Sigmoid colon (tissue), 7 donors: ENCODE results near the gene RABGGTA. TPM values are rescaled to one million over a fixed set of nuclear protein-coding genes. Genes with fewer than 3 reads are reported as not detected.

Experiments used
- DNase-seq: peaks from one replicate; pipeline ENCODE4 v3.0.0-alpha.2; 2019
- H3K27ac ChIP-seq, 4 donors: fragments of 200-600 bp; sonication (generic); one replicate each; pipeline ENCODE4 v1.5.1; 2016 to 2019; ENCODE audit warnings: mild to moderate bottlenecking in 1 of 4
- H3K27me3 ChIP-seq, 3 donors: fragments of 200-600 bp; sonication (generic); one replicate each; pipeline ENCODE4 v1.5.1; 2019; ENCODE audit warnings: mild to moderate bottlenecking in 1 of 3
- H3K36me3 ChIP-seq, 4 donors: fragments of 200-600 bp; sonication (generic); one replicate each; pipeline ENCODE4 v1.5.1; 2016 to 2019
- H3K4me1 ChIP-seq, 4 donors: fragments of 200-600 bp; sonication (generic); one replicate each; pipeline ENCODE4 v1.5.1; 2017 to 2019
- H3K4me3 ChIP-seq, 4 donors: fragments of 200-600 bp; sonication (generic); one replicate each; pipeline ENCODE4 v1.5.1; 2017 to 2019; ENCODE audit warnings: mild to moderate bottlenecking in 2 of 4, moderate library complexity in 1 of 4
- H3K9me3 ChIP-seq, 4 donors: fragments of 200-600 bp in 3 of 4; sonication (generic) in 3 of 4; one replicate each; pipeline versions ENCODE4 v1.5.1 to v1.6.1; 2013 to 2019
- EP300 ChIP-seq, 4 donors: sonication (generic); formaldehyde crosslinking; IDR thresholded peaks; one replicate each; pipeline ENCODE4 v1.6.1; 2017; ENCODE audit warnings: antibody characterized with exemption in 4 of 4
- POLR2A ChIP-seq, 2 donors: fragments of 450-650 bp; IDR thresholded peaks; one replicate each; pipeline ENCODE4 v1.6.1; 2016; ENCODE audit warnings: antibody characterized with exemption in 2 of 2, mild to moderate bottlenecking in 2 of 2, moderate library complexity in 2 of 2
- POLR2AphosphoS5 ChIP-seq, 4 donors: sonication (generic); formaldehyde crosslinking; IDR thresholded peaks; one replicate each; pipeline ENCODE4 v1.6.1; 2017; ENCODE audit warnings: antibody characterized with exemption in 4 of 4
- WGBS, 2 donors: extraction: QIAGEN DNeasy Blood & Tissue Kit; methylation state at CpG; one replicate each; pipeline ENCODE4 v1.1.7; 2013; 5-methylcytosine and 5-hydroxymethylcytosine counted together
- intact Hi-C: fragments of 100-400 bp; cut with DNase I; formaldehyde crosslinking; loops from one replicate; pipeline ENCODE4 v1.15.1; 2023
- polyA plus RNA-seq, 3 donors: library from polyadenylated mRNA; stranded (reverse); fragments of 200-250 nt; gene quantifications; one replicate each; pipeline ENCODE4 v1.2.3, GENCODE V29; 2013
- total RNA-seq, 4 donors: library from RNA; depleted of rRNA; stranded (reverse); fragments of >200 nt; gene quantifications; one replicate each; pipeline ENCODE4 v1.1.0, GENCODE V29; 2016
- TF ChIP-seq, protein P1 (sequence below), 4 experiments: fragments of 450-650 bp in 3 of 4; fragments of 200-600 bp in 1 of 4; IDR thresholded peaks; one replicate each; pipeline ENCODE4 v1.5.1; 2016 to 2019; ENCODE audit warnings: antibody characterized with exemption in 4 of 4, mild to moderate bottlenecking in 3 of 4, moderate library complexity in 2 of 4
- donor health status: healthy with polysubstance abuse.
- donor health status: Bipolar disorder and iron deficiency.
- donor health status: healthy.

RABGGTA gene
- total and polyA plus RNA-seq, 7 donors: 14.0 to 32.4 (median 25.2) TPM

DNA sequence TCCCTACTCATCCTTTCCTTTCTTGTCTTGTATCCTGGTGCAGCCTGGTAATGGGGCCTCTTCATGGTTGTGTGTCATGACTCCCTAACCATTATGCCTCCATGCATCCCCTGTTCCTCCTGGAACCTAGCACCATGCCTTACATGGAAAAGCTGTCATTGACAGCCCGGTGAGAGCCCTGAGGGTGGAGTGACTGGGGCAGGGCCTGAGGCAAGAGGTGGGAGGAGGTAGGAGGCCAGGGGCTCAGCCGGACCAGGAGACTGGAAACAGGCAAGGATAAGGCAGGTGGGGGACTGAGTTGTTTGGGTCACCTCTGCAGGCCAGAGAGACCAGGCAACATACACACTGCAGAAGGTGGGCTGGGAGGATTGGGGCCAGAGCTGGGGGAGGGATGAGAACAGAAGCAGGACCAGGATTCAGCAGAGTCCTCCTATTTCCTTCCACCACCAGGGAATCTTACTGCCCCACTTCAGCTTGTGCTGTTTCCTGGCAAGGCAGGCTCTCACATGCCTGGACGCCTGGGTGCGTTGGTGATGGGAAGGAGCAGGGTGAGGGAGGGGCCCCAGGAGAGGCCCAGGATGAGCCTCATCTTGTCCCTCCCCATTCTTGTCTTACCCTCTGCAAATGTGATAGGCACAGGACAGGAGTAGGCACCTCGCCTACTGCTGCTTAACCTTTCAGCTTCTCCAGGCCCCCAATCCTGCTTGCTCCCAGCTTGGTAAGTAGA is 38.3 kb upstream of the RABGGTA start, which contains the start of gene LTB4R2:
Gene LTB4R2, plus strand, starts transcription at position 603 of the 727 bp plus-strand sequence. CDS start 525 bp downstream, outside the sequence.
- TF ChIP-seq EP300 (IDR thresholded peaks at IDR 0.05): no peak
- no peak for TF ChIP-seq POLR2AphosphoS5 (IDR thresholded peaks at IDR 0.05)
- TF ChIP-seq, protein P1, sequence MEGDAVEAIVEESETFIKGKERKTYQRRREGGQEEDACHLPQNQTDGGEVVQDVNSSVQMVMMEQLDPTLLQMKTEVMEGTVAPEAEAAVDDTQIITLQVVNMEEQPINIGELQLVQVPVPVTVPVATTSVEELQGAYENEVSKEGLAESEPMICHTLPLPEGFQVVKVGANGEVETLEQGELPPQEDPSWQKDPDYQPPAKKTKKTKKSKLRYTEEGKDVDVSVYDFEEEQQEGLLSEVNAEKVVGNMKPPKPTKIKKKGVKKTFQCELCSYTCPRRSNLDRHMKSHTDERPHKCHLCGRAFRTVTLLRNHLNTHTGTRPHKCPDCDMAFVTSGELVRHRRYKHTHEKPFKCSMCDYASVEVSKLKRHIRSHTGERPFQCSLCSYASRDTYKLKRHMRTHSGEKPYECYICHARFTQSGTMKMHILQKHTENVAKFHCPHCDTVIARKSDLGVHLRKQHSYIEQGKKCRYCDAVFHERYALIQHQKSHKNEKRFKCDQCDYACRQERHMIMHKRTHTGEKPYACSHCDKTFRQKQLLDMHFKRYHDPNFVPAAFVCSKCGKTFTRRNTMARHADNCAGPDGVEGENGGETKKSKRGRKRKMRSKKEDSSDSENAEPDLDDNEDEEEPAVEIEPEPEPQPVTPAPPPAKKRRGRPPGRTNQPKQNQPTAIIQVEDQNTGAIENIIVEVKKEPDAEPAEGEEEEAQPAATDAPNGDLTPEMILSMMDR (IDR thresholded peaks at IDR 0.05): no peak
- no peak for TF ChIP-seq POLR2A (IDR thresholded peaks at IDR 0.05)
- H3K27me3 ChIP-seq: no peaks in the 10 kb centered on the region
- peak within 1 kb of the TSS; percentile 79 to 91 (median 82) for H3K27ac ChIP-seq
- H3K4me1 ChIP-seq: peaks cover 0 to 31% (median 29%) of the 10 kb centered on the region in 4 donors
- H3K4me3 ChIP-seq: peak within 1 kb of the TSS; percentile 44 to 62 (median 56)
- H3K36me3 ChIP-seq: peaks cover 13 to 28% (median 17%) of the 10 kb centered on the region in 4 donors
- 64 to 84% methylated on average over 5 of the region's 5 CpGs for WGBS, 2 donors
- intact Hi-C loops: no loop called here
- H3K9me3 ChIP-seq: no peaks in the 10 kb centered on the region
- no peak for DNase-seq

DNA sequence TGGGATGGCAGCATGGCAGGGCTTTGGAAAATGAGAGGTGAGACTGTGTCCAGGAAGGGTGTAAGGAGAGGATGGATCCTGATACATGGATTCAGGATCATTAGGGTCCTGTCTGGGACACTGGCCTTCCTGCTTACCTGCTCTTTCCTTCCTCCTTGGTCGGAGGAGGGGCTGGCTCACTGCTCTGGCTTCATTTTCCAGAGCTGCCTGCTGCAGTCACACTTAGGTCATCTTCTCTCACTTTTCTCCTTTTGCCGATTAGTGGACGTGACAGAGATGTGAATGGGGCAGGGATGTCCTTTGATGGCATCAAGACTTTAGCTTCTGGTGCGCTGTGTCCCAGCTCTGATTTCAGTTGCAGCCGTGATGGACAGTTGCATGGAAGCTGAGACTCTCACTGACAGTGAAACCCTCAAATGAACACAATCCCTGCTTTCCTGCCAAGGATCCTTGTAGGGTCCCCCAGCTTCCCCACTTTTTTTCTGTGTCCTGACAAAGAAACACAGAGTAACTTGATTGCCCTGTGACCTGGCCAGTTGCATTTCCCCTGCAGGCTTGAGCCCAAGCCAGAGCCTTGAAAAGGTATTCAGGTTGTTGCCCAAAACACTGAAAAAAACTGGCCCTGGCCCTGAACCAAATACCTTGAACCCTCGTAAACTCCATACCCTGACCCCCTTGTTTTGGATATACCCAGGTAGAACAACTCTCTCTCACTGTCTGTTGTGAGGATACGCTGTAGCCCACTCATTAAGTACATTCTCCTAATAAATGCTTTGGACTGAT is 37.1 kb upstream of the RABGGTA start:
- TF ChIP-seq, protein P1 (IDR thresholded peaks at IDR 0.05): no peak
- TF ChIP-seq POLR2A (IDR thresholded peaks at IDR 0.05) (no peak), EP300 (IDR thresholded peaks at IDR 0.05) (no peak), POLR2AphosphoS5 (IDR thresholded peaks at IDR 0.05) (no peak)
- Histone ChIP-seq H3K27me3 (no peaks in the 10 kb centered on the region), H3K36me3 (peaks cover 25 to 40% (median 29%) of the 10 kb centered on the region in 4 donors), H3K9me3 (no peaks in the 10 kb centered on the region), H3K4me1 (peaks cover 0 to 31% (median 29%) of the 10 kb centered on the region in 4 donors), H3K27ac (no peak overlapping the region), H3K4me3 (no peak overlapping the region)
- no peak for DNase-seq
- WGBS, 2 donors: 82 to 90% methylated on average over 7 of the region's 7 CpGs
- intact Hi-C loops: no loop called here

DNA sequence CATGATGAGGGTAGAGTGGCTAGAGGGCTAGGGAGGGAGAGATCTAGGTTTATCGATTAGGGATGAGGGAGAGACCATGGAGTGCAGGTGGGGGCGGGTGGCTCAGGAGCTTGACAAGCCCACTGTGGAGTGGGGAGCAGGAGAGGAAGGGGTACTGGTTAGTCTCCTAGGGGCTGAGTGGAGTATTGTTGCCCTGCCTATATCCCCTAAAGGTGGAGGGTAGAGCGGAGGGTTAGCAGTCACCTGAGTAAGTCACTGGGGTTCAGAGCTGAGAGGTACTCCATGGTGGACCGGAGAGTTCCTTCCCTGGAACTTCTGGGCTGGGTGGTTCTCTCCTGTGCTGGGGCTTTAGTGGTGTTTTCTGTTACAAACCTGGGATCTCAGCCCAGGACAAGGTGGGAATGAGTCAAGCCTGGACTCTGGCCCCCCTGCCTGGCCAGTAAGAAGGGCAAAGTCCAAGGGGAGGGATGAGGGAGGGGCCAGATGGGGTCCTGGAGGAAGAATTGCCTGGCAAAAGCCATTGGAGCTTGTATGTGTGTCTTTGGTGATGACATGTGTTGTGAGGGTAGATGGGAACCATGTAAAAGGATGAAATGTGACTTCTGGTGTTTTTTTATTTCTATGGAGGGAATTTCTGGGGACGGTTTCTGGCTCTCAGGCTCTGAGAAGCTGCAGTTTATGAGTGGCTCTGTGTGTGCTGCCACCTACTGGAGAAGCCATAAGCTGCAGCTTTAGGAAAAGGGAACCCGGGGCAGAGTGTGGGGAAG is 36.4 kb upstream of the RABGGTA start, which contains the start of gene CIDEB:
Gene CIDEB, minus strand, starts transcription at position 403 of the 767 bp plus-strand sequence. Its CDS starts 119 bp downstream, at position 284.
- H3K27ac ChIP-seq: no peak within 1 kb of the TSS
- 34 to 53% methylated on average over 6 of the region's 6 CpGs for WGBS, 2 donors
- H3K36me3 ChIP-seq: peaks cover 33 to 48% (median 35%) of the 10 kb centered on the region in 4 donors
- no peaks in the 10 kb centered on the region for H3K27me3 ChIP-seq
- peaks cover 0 to 31% (median 29%) of the 10 kb centered on the region in 4 donors for H3K4me1 ChIP-seq
- H3K4me3 ChIP-seq: no peak within 1 kb of the TSS
- no peak for TF ChIP-seq POLR2A (IDR thresholded peaks at IDR 0.05)
- TF ChIP-seq, protein P1 (IDR thresholded peaks at IDR 0.05): peak; percentile 58 to 93 (median 78)
- intact Hi-C loops: no loop called here
- H3K9me3 ChIP-seq: no peaks in the 10 kb centered on the region
- DNase-seq: peak; percentile 77

DNA sequence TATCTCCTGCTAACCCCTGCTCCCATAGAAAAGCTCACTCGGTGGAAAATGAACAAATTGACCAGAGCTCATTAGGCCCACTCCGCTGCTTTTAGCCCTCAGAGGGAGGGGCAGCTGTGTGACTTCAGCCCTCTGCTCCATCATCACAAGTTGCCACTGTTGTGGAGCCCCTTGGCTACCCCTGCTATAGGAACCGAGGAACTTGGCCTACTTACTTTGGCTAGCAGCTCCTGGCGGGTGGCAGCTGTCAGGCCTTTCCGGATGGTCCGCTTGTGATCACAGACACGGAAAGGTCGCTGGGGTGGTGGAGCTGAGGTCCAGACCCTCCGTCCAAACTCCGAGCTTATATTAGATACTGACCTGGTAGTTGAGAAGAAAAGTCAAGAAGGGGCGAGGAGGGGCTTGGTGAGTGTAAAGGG is 35.8 kb upstream of the RABGGTA start:
- Histone ChIP-seq H3K36me3 (peaks cover 39 to 54% (median 40%) of the 10 kb centered on the region in 4 donors), H3K4me1 (peaks cover 0 to 31% (median 29%) of the 10 kb centered on the region in 4 donors), H3K27me3 (no peaks in the 10 kb centered on the region), H3K9me3 (no peaks in the 10 kb centered on the region), H3K27ac (no peak overlapping the region), H3K4me3 (no peak overlapping the region)
- TF ChIP-seq POLR2A (IDR thresholded peaks at IDR 0.05) (no peak), POLR2AphosphoS5 (IDR thresholded peaks at IDR 0.05) (no peak), EP300 (IDR thresholded peaks at IDR 0.05) (no peak)
- TF ChIP-seq, protein P1 (IDR thresholded peaks at IDR 0.05): no peak
- intact Hi-C loops: no loop called here
- DNase-seq: no peak
- 76 to 83% methylated on average over 11 of the region's 11 CpGs for WGBS, 2 donors
